Tibial nerve (tissue), 4 donors: ENCODE results near the gene CCDC197. TPM values are rescaled to one million over a fixed set of nuclear protein-coding genes. Genes with fewer than 3 reads are reported as not detected.

Source experiments
- DNase-seq, 2 donors: peaks; one replicate each; pipeline ENCODE4 v3.0.0-alpha.2; 2019; ENCODE audit warnings: low spot score in 2 of 2
- H3K27ac ChIP-seq, 4 donors: fragments of 200-600 bp; sonication (generic) in 3 of 4; one replicate each; pipeline ENCODE4 v1.5.1; 2017 to 2019; ENCODE audit warnings: mild to moderate bottlenecking in 1 of 4
- H3K27me3 ChIP-seq, 2 donors: fragments of 200-600 bp; sonication (generic) in 1 of 2; one replicate each; pipeline versions ENCODE4 v1.5.1 to v1.6.0; 2017 to 2019
- H3K36me3 ChIP-seq, 3 donors: fragments of 200-600 bp; sonication (generic); one replicate each; pipeline ENCODE4 v1.5.1; 2018 to 2019
- H3K4me1 ChIP-seq, 4 donors: fragments of 200-600 bp; sonication (generic) in 3 of 4; one replicate each; pipeline ENCODE4 v1.5.1; 2017 to 2019
- H3K4me3 ChIP-seq, 4 donors: fragments of 200-600 bp; sonication (generic) in 3 of 4; one replicate each; pipeline ENCODE4 v1.5.1; 2017 to 2019; ENCODE audit warnings: mild to moderate bottlenecking in 1 of 4, moderate library complexity in 1 of 4
- H3K9me3 ChIP-seq, 4 donors: fragments of 200-600 bp; sonication (generic) in 3 of 4; one replicate each; pipeline ENCODE4 v1.5.1; 2017 to 2019
- CTCF ChIP-seq, 5 experiments: fragments of 200-600 bp in 3 of 5; fragments of 450-650 bp in 2 of 5; sonication (generic) in 3 of 5; IDR thresholded peaks; one replicate each; pipeline ENCODE4 v1.5.1; 2016 to 2019; ENCODE audit warnings: antibody characterized with exemption in 5 of 5, mild to moderate bottlenecking in 3 of 5, moderate library complexity in 2 of 5
- EP300 ChIP-seq, 2 donors: sonication (generic); formaldehyde crosslinking; IDR thresholded peaks; one replicate each; pipeline ENCODE4 v1.6.1; 2017; ENCODE audit warnings: antibody characterized with exemption in 2 of 2, mild to moderate bottlenecking in 1 of 2
- POLR2A ChIP-seq, 2 donors: fragments of 450-650 bp; IDR thresholded peaks; one replicate each; pipeline ENCODE4 v1.6.1; 2017; ENCODE audit warnings: antibody characterized with exemption in 2 of 2, mild to moderate bottlenecking in 2 of 2, moderate library complexity in 2 of 2
- WGBS, 2 donors: methylation state at CpG; one replicate each; pipeline ENCODE4 v1.1.5; 2018; 5-methylcytosine and 5-hydroxymethylcytosine counted together
- total RNA-seq, 4 donors: library from RNA; depleted of rRNA; stranded (reverse); fragments of >200 nt; gene quantifications; one replicate each; pipeline ENCODE4 v1.1.0, GENCODE V29; 2016

CCDC197 gene
- total RNA-seq, 4 donors from 2014 or later = not detected

- Histone ChIP-seq H3K9me3 (no peaks in the 10 kb centered on the region), H3K36me3 (no peaks in the 10 kb centered on the region), H3K4me3 (no peak overlapping the region), H3K27ac (no peak overlapping the region), H3K27me3 (peaks cover 0 to 4% of the 10 kb centered on the region in 2 donors), H3K4me1 (peaks cover 0 to 16% (median 0%) of the 10 kb centered on the region in 4 donors)
- TF ChIP-seq EP300 (IDR thresholded peaks at IDR 0.05) (no peak), POLR2A (IDR thresholded peaks at IDR 0.05) (no peak), CTCF (IDR thresholded peaks at IDR 0.05) (no peak)
- WGBS, 2 donors = 82 to 85% methylated on average over 16 to 17 of the region's 17 CpGs
- DNase-seq = no peak
These were observed 1.1 kb downstream of the CCDC197 start for GRCh38 chr14:93997916-93998870.

- WGBS, 2 donors = 75 to 90% methylated on average over 5 to 6 of the region's 7 CpGs
- no peak overlapping the region for H3K27ac ChIP-seq
- H3K36me3 ChIP-seq = no peaks in the 10 kb centered on the region
- no peaks in the 10 kb centered on the region for H3K9me3 ChIP-seq
- H3K4me1 ChIP-seq = peaks cover 0 to 16% (median 0%) of the 10 kb centered on the region in 4 donors
- no peak overlapping the region for H3K4me3 ChIP-seq
- TF ChIP-seq CTCF (IDR thresholded peaks at IDR 0.05) (no peak), EP300 (IDR thresholded peaks at IDR 0.05) (no peak), POLR2A (IDR thresholded peaks at IDR 0.05) (no peak)
- no peak for DNase-seq
- peaks cover 0 to 4% of the 10 kb centered on the region in 2 donors for H3K27me3 ChIP-seq
These were observed 1.8 kb downstream of the CCDC197 start for GRCh38 chr14:93998871-93999403.

- Histone ChIP-seq H3K27ac (no peak overlapping the region), H3K4me1 (peaks cover 0 to 16% (median 0%) of the 10 kb centered on the region in 4 donors), H3K4me3 (no peak overlapping the region), H3K27me3 (peaks cover 0 to 4% of the 10 kb centered on the region in 2 donors), H3K36me3 (no peaks in the 10 kb centered on the region), H3K9me3 (no peaks in the 10 kb centered on the region)
- DNase-seq = no peak
- TF ChIP-seq EP300 (IDR thresholded peaks at IDR 0.05) = no peak
- no peak for TF ChIP-seq CTCF (IDR thresholded peaks at IDR 0.05)
- TF ChIP-seq POLR2A (IDR thresholded peaks at IDR 0.05) = no peak
- WGBS, 2 donors = 71 to 72% methylated on average over 7 to 8 of the region's 8 CpGs
These were observed 2.5 kb downstream of the CCDC197 start for GRCh38 chr14:93999573-93999972.

- no peak for DNase-seq
- Histone ChIP-seq H3K9me3 (no peaks in the 10 kb centered on the region), H3K4me3 (no peak overlapping the region), H3K27ac (no peak overlapping the region), H3K27me3 (peaks cover 0 to 4% of the 10 kb centered on the region in 2 donors), H3K4me1 (peaks cover 0 to 16% (median 0%) of the 10 kb centered on the region in 4 donors), H3K36me3 (no peaks in the 10 kb centered on the region)
- 86 to 88% methylated on average over 6 of the region's 6 CpGs for WGBS, 2 donors
- no peak for TF ChIP-seq POLR2A (IDR thresholded peaks at IDR 0.05)
- no peak for TF ChIP-seq EP300 (IDR thresholded peaks at IDR 0.05)
- no peak for TF ChIP-seq CTCF (IDR thresholded peaks at IDR 0.05)
These were observed 3.2 kb downstream of the CCDC197 start for GRCh38 chr14:94000267-94000666.

- Histone ChIP-seq H3K27ac (no peak overlapping the region), H3K4me1 (peaks cover 0 to 10% (median 0%) of the 10 kb centered on the region in 4 donors), H3K36me3 (no peaks in the 10 kb centered on the region), H3K4me3 (no peak overlapping the region), H3K27me3 (peaks cover 0 to 4% of the 10 kb centered on the region in 2 donors), H3K9me3 (no peaks in the 10 kb centered on the region)
- DNase-seq = no peak
- WGBS, 2 donors = 59 to 66% methylated on average over 12 to 13 of the region's 13 CpGs
- no peak for TF ChIP-seq CTCF (IDR thresholded peaks at IDR 0.05)
- TF ChIP-seq POLR2A (IDR thresholded peaks at IDR 0.05) = no peak
- no peak for TF ChIP-seq EP300 (IDR thresholded peaks at IDR 0.05)
These were observed 3.9 kb downstream of the CCDC197 start for GRCh38 chr14:94001016-94001415.
